Stimulated activated CD8-positive, alpha-beta memory T cell treated with anti-CD3 and anti-CD28 coated beads, Interleukin-4, amount 100 ng/mL, for 48 hours (primary cell): Measurements from ENCODE around the gene HDAC7.
A peak's percentile ranks its signal among the peaks of the same experiment; 100 is the strongest.

Experiments used
- DNase-seq: peaks from one replicate; pipeline ENCODE4 v3.0.0-alpha.2; 2020

HDAC7 gene

GRCh38 chr12:47819896-47820630 lies at the start of gene HDAC7:
Gene HDAC7 (minus strand): TSS chr12:47819903. CDS start chr12:47819785, 118 bp downstream.
- peak; percentile 80 for DNase-seq

GRCh38 chr12:47868552-47869031 lies 48.9 kb upstream of the HDAC7 start:
- DNase-seq, result peak; percentile 56

- no peak for DNase-seq
Measured at GRCh38 chr12:47868041-47868440, 48.3 kb upstream of the HDAC7 start.

- DNase-seq, result peak; percentile 78
Measured at GRCh38 chr12:47867495-47867941, 47.8 kb upstream of the HDAC7 start.

- no peak for DNase-seq
Measured at GRCh38 chr12:47864646-47865235, 45.0 kb upstream of the HDAC7 start.

GRCh38 chr12:47863985-47864384 lies 44.3 kb upstream of the HDAC7 start:
- no peak for DNase-seq

- DNase-seq, result no peak
Measured at GRCh38 chr12:47863467-47863866, 43.8 kb upstream of the HDAC7 start.

- DNase-seq, result no peak
Measured at GRCh38 chr12:47862881-47863280, 43.2 kb upstream of the HDAC7 start.

GRCh38 chr12:47862167-47862750 lies 42.6 kb upstream of the HDAC7 start:
- DNase-seq, result no peak

- DNase-seq, result no peak
Measured at GRCh38 chr12:47860873-47861272, 41.2 kb upstream of the HDAC7 start.

- peak; percentile 68 for DNase-seq
Measured at GRCh38 chr12:47860279-47860841, 40.7 kb upstream of the HDAC7 start.

GRCh38 chr12:47858511-47859266 lies 39.0 kb upstream of the HDAC7 start:
- DNase-seq, result no peak

- DNase-seq, result no peak
Measured at GRCh38 chr12:47856721-47857575, 37.2 kb upstream of the HDAC7 start.

GRCh38 chr12:47856094-47856493 lies 36.4 kb upstream of the HDAC7 start:
- no peak for DNase-seq

GRCh38 chr12:47855502-47855901 lies 35.8 kb upstream of the HDAC7 start:
- no peak for DNase-seq

GRCh38 chr12:47854531-47854930 lies 34.8 kb upstream of the HDAC7 start:
- no peak for DNase-seq

GRCh38 chr12:47852096-47852571 lies 32.4 kb upstream of the HDAC7 start:
- DNase-seq, result no peak

GRCh38 chr12:47851303-47851952 lies 31.7 kb upstream of the HDAC7 start:
- no peak for DNase-seq

GRCh38 chr12:47850153-47851084 lies 30.7 kb upstream of the HDAC7 start:
- DNase-seq, result no peak

- no peak for DNase-seq
Measured at GRCh38 chr12:47849261-47849660, 29.6 kb upstream of the HDAC7 start.
